OCI-LY7 (cell line): ENCODE measurements around the gene GRID1.

Experiments
- EZH2phosphoT487 ChIP-seq: fragments of 200-600 bp; sonication (generic); IDR thresholded peaks from 2 replicates; pipeline ENCODE4 v1.6.1; 2018; ENCODE audit warnings: low read depth, borderline replicate concordance, mild to moderate bottlenecking, mixed run types, antibody characterized with exemption, low read length, moderate library complexity, mixed read lengths
- TF ChIP-seq, protein P1 (sequence below): fragments of 200-600 bp; sonication (generic); conservative IDR thresholded peaks from 2 replicates; pipeline ENCODE4 v1.5.1; 2014; ENCODE audit warnings: mild to moderate bottlenecking, antibody characterized with exemption, low read length, moderate library complexity, mixed read lengths

DNA sequence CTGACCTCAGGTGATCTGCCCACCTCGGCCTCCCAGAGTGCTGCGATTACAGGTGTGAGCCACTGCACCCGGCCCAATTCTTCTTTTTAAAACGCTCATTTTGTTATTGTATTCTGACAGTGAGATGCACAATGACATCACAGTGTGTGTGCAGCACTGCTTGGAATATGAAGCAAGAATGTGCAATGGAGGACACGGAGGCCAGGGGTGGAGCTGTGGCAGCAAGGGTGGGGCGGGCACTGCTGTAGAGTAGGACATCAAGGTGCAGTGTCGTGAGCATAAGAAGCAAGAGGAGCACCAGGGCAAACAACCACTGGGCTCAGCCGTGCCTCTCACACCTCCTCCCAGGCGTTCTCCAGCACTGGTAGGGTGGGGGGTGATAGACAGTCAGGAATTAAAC is 26.8 kb upstream of the GRID1 start:
- TF ChIP-seq, protein P1, sequence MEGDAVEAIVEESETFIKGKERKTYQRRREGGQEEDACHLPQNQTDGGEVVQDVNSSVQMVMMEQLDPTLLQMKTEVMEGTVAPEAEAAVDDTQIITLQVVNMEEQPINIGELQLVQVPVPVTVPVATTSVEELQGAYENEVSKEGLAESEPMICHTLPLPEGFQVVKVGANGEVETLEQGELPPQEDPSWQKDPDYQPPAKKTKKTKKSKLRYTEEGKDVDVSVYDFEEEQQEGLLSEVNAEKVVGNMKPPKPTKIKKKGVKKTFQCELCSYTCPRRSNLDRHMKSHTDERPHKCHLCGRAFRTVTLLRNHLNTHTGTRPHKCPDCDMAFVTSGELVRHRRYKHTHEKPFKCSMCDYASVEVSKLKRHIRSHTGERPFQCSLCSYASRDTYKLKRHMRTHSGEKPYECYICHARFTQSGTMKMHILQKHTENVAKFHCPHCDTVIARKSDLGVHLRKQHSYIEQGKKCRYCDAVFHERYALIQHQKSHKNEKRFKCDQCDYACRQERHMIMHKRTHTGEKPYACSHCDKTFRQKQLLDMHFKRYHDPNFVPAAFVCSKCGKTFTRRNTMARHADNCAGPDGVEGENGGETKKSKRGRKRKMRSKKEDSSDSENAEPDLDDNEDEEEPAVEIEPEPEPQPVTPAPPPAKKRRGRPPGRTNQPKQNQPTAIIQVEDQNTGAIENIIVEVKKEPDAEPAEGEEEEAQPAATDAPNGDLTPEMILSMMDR: no peak
- no peak for TF ChIP-seq EZH2phosphoT487
